Measurements from ENCODE around the gene DCP2.

DNA sequence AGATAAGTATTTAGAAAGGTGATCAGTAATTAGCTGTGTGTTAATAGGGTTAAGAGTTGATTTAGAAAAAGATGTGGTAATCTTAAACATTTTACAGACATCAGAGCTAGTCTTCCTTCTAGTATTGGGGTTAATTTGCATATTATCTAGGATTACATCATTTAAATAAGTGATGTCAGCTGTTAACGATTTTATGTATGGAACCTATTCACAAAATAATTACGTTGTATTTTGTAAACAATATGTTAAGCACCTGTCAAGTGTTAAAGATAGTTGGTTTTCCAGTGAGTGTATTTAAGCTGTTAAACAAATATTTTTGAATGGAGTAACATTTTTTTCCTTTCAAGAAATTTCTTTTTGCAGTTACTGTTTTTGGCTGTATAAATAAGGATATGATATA, 2.2 kb downstream of the DCP2 start:
- TF ChIP-seq TAF1 (IDR thresholded peaks at IDR 0.05; ENCODE audit: borderline replicate concordance, low read depth, low read length) (no peak), POLR2A (IDR thresholded peaks at IDR 0.05; ENCODE audit: low read depth, low read length) (no peak), POLR2AphosphoS5 (IDR thresholded peaks at IDR 0.05; ENCODE audit: low read depth, low read length) (no peak)

All from GM12892 (cell line).